Measurements from ENCODE around the gene TSC22D2. TPM values are rescaled to one million over a fixed set of nuclear protein-coding genes. Genes with fewer than 3 reads are reported as not detected.
A peak's percentile ranks its signal among the peaks of the same experiment; 100 is the strongest.
"Not testable (repeated sequence)": the region's sequence is repeated elsewhere in the genome, so short reads cannot be mapped to it uniquely, and the experiment has no call there.

Gene TSC22D2
- total and polyA plus RNA-seq, 2 donors = 5.3 to 21.5 TPM

GRCh38 chr3:150460484-150460883 lies 52.4 kb downstream of the TSC22D2 start:
- no peak for DNase-seq (ENCODE audit: low read depth in 6 of 9, low spot score in 9 of 9)
- Histone ChIP-seq H3K27me3 (ENCODE audit: control insufficient read depth in 2 of 2, insufficient read depth in 1 of 2, low read length in 1 of 2) (no peaks in the 10 kb centered on the region), H3K36me3 (ENCODE audit: control insufficient read depth in 2 of 2, insufficient read depth in 2 of 2, low read length in 1 of 2) (peaks cover 5 to 14% of the 10 kb centered on the region in 2 donors), H3K27ac (ENCODE audit: low read depth in 1 of 2, low read length in 1 of 2) (no peak overlapping the region), H3K4me1 (ENCODE audit: control insufficient read depth in 2 of 2, insufficient read depth in 2 of 2, low read length in 2 of 2) (no peaks in the 10 kb centered on the region), H3K4me3 (ENCODE audit: low read length in 2 of 2) (no peak overlapping the region), H3K9me3 (ENCODE audit: control insufficient read depth in 2 of 2, insufficient read depth in 1 of 2, low read length in 1 of 2) (no peaks in the 10 kb centered on the region)
- 96% methylated on average over 1 of the region's 1 CpG for WGBS

DNA sequence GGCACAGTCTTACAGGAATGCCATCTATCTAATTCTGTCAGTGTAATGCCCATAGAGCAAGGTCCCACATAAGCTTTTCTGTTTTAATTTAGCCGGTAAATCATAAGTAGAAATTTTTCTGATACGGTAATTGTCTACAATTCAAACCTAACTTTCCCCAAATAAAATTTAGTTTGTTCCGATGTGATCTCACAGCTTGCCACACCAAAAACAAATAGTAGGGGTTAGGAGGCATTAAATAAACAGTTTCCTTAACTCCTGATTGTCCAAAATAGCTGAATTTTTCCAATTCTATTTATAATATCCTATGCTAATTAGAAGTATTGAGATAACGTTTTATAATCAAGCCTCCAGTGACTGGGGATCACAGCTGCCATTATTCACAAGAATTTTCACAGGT lies 53.3 kb downstream of the TSC22D2 start:
- H3K4me3 ChIP-seq (ENCODE audit: low read length in 2 of 2) = no peak overlapping the region
- no peaks in the 10 kb centered on the region for H3K27me3 ChIP-seq (ENCODE audit: control insufficient read depth in 2 of 2, insufficient read depth in 1 of 2, low read length in 1 of 2)
- H3K27ac ChIP-seq (ENCODE audit: low read depth in 1 of 2, low read length in 1 of 2) = no peak overlapping the region
- no peaks in the 10 kb centered on the region for H3K4me1 ChIP-seq (ENCODE audit: control insufficient read depth in 2 of 2, insufficient read depth in 2 of 2, low read length in 2 of 2)
- no peak for DNase-seq (ENCODE audit: low read depth in 6 of 9, low spot score in 9 of 9)
- no peaks in the 10 kb centered on the region for H3K9me3 ChIP-seq (ENCODE audit: control insufficient read depth in 2 of 2, insufficient read depth in 1 of 2, low read length in 1 of 2)
- peaks cover 5 to 14% of the 10 kb centered on the region in 2 donors for H3K36me3 ChIP-seq (ENCODE audit: control insufficient read depth in 2 of 2, insufficient read depth in 2 of 2, low read length in 1 of 2)
- WGBS = 98% methylated on average over 4 of the region's 4 CpGs

GRCh38 chr3:150462108-150462507 lies 54.0 kb downstream of the TSC22D2 start:
- peaks cover 5 to 14% of the 10 kb centered on the region in 2 donors for H3K36me3 ChIP-seq (ENCODE audit: control insufficient read depth in 2 of 2, insufficient read depth in 2 of 2, low read length in 1 of 2)
- H3K4me1 ChIP-seq (ENCODE audit: control insufficient read depth in 2 of 2, insufficient read depth in 2 of 2, low read length in 2 of 2) = no peaks in the 10 kb centered on the region
- DNase-seq (ENCODE audit: low read depth in 6 of 9, low spot score in 9 of 9) = no peak
- H3K9me3 ChIP-seq (ENCODE audit: control insufficient read depth in 2 of 2, insufficient read depth in 1 of 2, low read length in 1 of 2) = no peaks in the 10 kb centered on the region
- H3K27ac ChIP-seq (ENCODE audit: low read depth in 1 of 2, low read length in 1 of 2) = no peak overlapping the region
- H3K27me3 ChIP-seq (ENCODE audit: control insufficient read depth in 2 of 2, insufficient read depth in 1 of 2, low read length in 1 of 2) = no peaks in the 10 kb centered on the region
- 97% methylated on average over 1 of the region's 1 CpG for WGBS
- no peak overlapping the region for H3K4me3 ChIP-seq (ENCODE audit: low read length in 2 of 2)

- Histone ChIP-seq H3K27ac (ENCODE audit: low read depth in 1 of 2, low read length in 1 of 2) (no peak overlapping the region), H3K9me3 (ENCODE audit: control insufficient read depth in 2 of 2, insufficient read depth in 1 of 2, low read length in 1 of 2) (no peaks in the 10 kb centered on the region), H3K36me3 (ENCODE audit: control insufficient read depth in 2 of 2, insufficient read depth in 2 of 2, low read length in 1 of 2) (no peaks in the 10 kb centered on the region), H3K4me3 (ENCODE audit: low read length in 2 of 2) (no peak overlapping the region), H3K27me3 (ENCODE audit: control insufficient read depth in 2 of 2, insufficient read depth in 1 of 2, low read length in 1 of 2) (no peaks in the 10 kb centered on the region), H3K4me1 (ENCODE audit: control insufficient read depth in 2 of 2, insufficient read depth in 2 of 2, low read length in 2 of 2) (no peaks in the 10 kb centered on the region)
- no peak for DNase-seq (ENCODE audit: low read depth in 6 of 9, low spot score in 9 of 9)
- WGBS = 76% methylated on average over 2 of the region's 2 CpGs
Observed at GRCh38 chr3:150464684-150465083, 56.6 kb downstream of the TSC22D2 start.

GRCh38 chr3:150467381-150467780 lies 59.3 kb downstream of the TSC22D2 start:
- no peak for DNase-seq (ENCODE audit: low read depth in 6 of 9, low spot score in 9 of 9)
- H3K36me3 ChIP-seq (ENCODE audit: control insufficient read depth in 2 of 2, insufficient read depth in 2 of 2, low read length in 1 of 2) = no peaks in the 10 kb centered on the region
- no peaks in the 10 kb centered on the region for H3K27me3 ChIP-seq (ENCODE audit: control insufficient read depth in 2 of 2, insufficient read depth in 1 of 2, low read length in 1 of 2)
- H3K4me1 ChIP-seq (ENCODE audit: control insufficient read depth in 2 of 2, insufficient read depth in 2 of 2, low read length in 2 of 2) = peaks cover 0 to 3% of the 10 kb centered on the region in 2 donors
- H3K9me3 ChIP-seq (ENCODE audit: control insufficient read depth in 2 of 2, insufficient read depth in 1 of 2, low read length in 1 of 2) = no peaks in the 10 kb centered on the region
- 97% methylated on average over 1 of the region's 1 CpG for WGBS
- H3K4me3 ChIP-seq (ENCODE audit: low read length in 2 of 2) = no peak overlapping the region
- no peak overlapping the region for H3K27ac ChIP-seq (ENCODE audit: low read depth in 1 of 2, low read length in 1 of 2)

- DNase-seq (ENCODE audit: low read depth in 6 of 9, low spot score in 9 of 9) = peak in 2 of 9 donors; percentile 2 to 16
- H3K27ac ChIP-seq (ENCODE audit: low read depth in 1 of 2, low read length in 1 of 2) = peak overlapping the region; percentile 72 to 81
- H3K4me1 ChIP-seq (ENCODE audit: control insufficient read depth in 2 of 2, insufficient read depth in 2 of 2, low read length in 2 of 2) = peaks cover 0 to 3% of the 10 kb centered on the region in 2 donors
- H3K9me3 ChIP-seq (ENCODE audit: control insufficient read depth in 2 of 2, insufficient read depth in 1 of 2, low read length in 1 of 2) = no peaks in the 10 kb centered on the region
- H3K4me3 ChIP-seq (ENCODE audit: low read length in 2 of 2) = no peak overlapping the region
- H3K36me3 ChIP-seq (ENCODE audit: control insufficient read depth in 2 of 2, insufficient read depth in 2 of 2, low read length in 1 of 2) = no peaks in the 10 kb centered on the region
- no peaks in the 10 kb centered on the region for H3K27me3 ChIP-seq (ENCODE audit: control insufficient read depth in 2 of 2, insufficient read depth in 1 of 2, low read length in 1 of 2)
- WGBS = 96% methylated on average over 15 of the region's 15 CpGs
Observed at GRCh38 chr3:150469031-150469930, 61.2 kb downstream of the TSC22D2 start.

- peak overlapping the region; percentile 72 to 81 for H3K27ac ChIP-seq (ENCODE audit: low read depth in 1 of 2, low read length in 1 of 2)
- no peaks in the 10 kb centered on the region for H3K27me3 ChIP-seq (ENCODE audit: control insufficient read depth in 2 of 2, insufficient read depth in 1 of 2, low read length in 1 of 2)
- H3K9me3 ChIP-seq (ENCODE audit: control insufficient read depth in 2 of 2, insufficient read depth in 1 of 2, low read length in 1 of 2) = no peaks in the 10 kb centered on the region
- no peak for DNase-seq (ENCODE audit: low read depth in 6 of 9, low spot score in 9 of 9)
- H3K36me3 ChIP-seq (ENCODE audit: control insufficient read depth in 2 of 2, insufficient read depth in 2 of 2, low read length in 1 of 2) = no peaks in the 10 kb centered on the region
- peaks cover 0 to 3% of the 10 kb centered on the region in 2 donors for H3K4me1 ChIP-seq (ENCODE audit: control insufficient read depth in 2 of 2, insufficient read depth in 2 of 2, low read length in 2 of 2)
- H3K4me3 ChIP-seq (ENCODE audit: low read length in 2 of 2) = no peak overlapping the region
- 94% methylated on average over 7 of the region's 7 CpGs for WGBS
Observed at GRCh38 chr3:150469931-150470740, 62.0 kb downstream of the TSC22D2 start.

- WGBS = 98% methylated on average over 1 of the region's 1 CpG
Observed at GRCh38 chr3:150472421-150472820, 64.3 kb downstream of the TSC22D2 start.

GRCh38 chr3:150473161-150473560 lies 65.1 kb downstream of the TSC22D2 start:
- H3K27me3 ChIP-seq (ENCODE audit: control insufficient read depth in 2 of 2, insufficient read depth in 1 of 2, low read length in 1 of 2); H3K9me3 ChIP-seq (ENCODE audit: control insufficient read depth in 2 of 2, insufficient read depth in 1 of 2, low read length in 1 of 2); H3K4me3 ChIP-seq (ENCODE audit: low read length in 2 of 2); H3K27ac ChIP-seq (ENCODE audit: low read depth in 1 of 2, low read length in 1 of 2); DNase-seq (ENCODE audit: low read depth in 6 of 9, low spot score in 9 of 9); H3K4me1 ChIP-seq (ENCODE audit: control insufficient read depth in 2 of 2, insufficient read depth in 2 of 2, low read length in 2 of 2); H3K36me3 ChIP-seq (ENCODE audit: control insufficient read depth in 2 of 2, insufficient read depth in 2 of 2, low read length in 1 of 2): not testable (repeated sequence)
- 97% methylated on average over 8 of the region's 8 CpGs for WGBS

More at GRCh38 chr3:150472421-150472820, 64.3 kb downstream of the TSC22D2 start:
- no peak for DNase-seq (ENCODE audit: low read depth in 6 of 9, low spot score in 9 of 9)
- Histone ChIP-seq H3K9me3 (ENCODE audit: control insufficient read depth in 2 of 2, insufficient read depth in 1 of 2, low read length in 1 of 2) (no peaks in the 10 kb centered on the region), H3K4me1 (ENCODE audit: control insufficient read depth in 2 of 2, insufficient read depth in 2 of 2, low read length in 2 of 2) (peaks cover 0 to 3% of the 10 kb centered on the region in 2 donors), H3K27me3 (ENCODE audit: control insufficient read depth in 2 of 2, insufficient read depth in 1 of 2, low read length in 1 of 2) (no peaks in the 10 kb centered on the region), H3K27ac (ENCODE audit: low read depth in 1 of 2, low read length in 1 of 2) (no peak overlapping the region), H3K36me3 (ENCODE audit: control insufficient read depth in 2 of 2, insufficient read depth in 2 of 2, low read length in 1 of 2) (no peaks in the 10 kb centered on the region), H3K4me3 (ENCODE audit: low read length in 2 of 2) (no peak overlapping the region)
